ENCODE results near the gene CHN1. TPM values are rescaled to one million over a fixed set of nuclear protein-coding genes. Genes with fewer than 3 reads are reported as not detected.

Gene CHN1
- total RNA-seq, 1 experiment from 2014 or later = not detected

DNA sequence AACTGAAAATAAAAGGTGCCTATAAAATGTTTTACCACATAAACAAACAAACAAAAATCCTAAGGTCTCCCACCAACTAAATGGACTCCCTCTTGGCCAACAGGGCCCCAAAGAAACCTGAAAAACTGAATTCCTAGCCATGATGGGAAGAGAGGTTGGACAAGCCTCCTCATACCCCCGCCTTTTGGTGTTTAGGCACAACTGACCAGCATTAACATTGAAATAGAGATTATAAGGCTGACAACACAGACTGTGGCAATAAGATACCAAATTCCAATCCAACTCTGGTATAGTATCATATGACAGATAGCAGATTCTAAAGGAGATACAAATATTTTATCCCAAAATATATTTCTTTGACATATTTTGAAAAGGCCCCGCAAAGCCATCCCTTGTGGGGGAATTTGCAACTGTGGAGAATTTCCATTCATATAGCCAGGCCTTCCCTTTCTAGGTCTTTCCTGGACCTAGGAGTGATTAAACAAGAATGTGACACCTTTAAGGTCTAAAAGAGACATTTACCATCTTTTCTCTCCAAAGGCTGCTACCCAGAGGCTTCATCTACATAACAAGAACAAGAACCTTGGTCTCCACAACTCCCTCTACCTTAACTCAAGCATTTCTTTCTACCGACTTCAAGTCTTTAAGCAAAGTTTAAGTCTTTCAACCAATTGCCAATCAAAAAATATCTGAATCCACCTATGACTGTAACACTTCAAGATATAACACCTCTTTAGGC lies 80.0 kb downstream of the CHN1 start:
- DNase-seq (ENCODE audit: low spot score) = no peak

- no peak for DNase-seq (ENCODE audit: low spot score)
These were observed 81.0 kb downstream of the CHN1 start for GRCh38 chr2:174924061-174924693.

DNA sequence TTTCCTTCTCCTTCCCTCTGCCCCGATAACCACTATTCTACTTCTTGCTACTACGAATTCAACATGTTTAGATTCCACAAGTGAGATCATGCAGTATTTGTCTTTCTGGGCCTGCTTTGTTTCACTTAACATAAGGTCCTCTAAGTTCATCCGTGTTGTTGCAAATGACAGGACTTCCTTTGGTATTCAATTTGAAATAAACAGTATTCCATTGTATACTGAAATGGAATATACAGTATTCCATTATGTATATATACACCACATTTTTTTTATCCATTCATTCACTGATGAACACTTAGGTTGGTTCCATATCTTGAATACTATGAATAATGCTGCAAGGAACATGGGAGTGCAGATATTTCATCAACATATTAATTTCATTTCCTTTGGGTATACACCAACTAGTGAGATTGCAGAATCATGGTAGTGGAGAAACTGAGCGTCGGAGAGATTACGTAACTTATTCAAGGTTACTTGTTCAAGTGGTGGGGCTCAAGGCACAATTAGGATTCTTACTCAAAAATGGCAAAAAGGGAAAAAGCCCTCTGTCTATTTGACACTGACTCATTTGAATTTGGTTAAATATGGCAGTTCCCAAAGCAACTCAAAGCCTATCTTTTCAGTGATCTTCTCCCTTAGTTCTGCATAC lies 85.1 kb downstream of the CHN1 start:
- DNase-seq (ENCODE audit: low spot score) = no peak

DNA sequence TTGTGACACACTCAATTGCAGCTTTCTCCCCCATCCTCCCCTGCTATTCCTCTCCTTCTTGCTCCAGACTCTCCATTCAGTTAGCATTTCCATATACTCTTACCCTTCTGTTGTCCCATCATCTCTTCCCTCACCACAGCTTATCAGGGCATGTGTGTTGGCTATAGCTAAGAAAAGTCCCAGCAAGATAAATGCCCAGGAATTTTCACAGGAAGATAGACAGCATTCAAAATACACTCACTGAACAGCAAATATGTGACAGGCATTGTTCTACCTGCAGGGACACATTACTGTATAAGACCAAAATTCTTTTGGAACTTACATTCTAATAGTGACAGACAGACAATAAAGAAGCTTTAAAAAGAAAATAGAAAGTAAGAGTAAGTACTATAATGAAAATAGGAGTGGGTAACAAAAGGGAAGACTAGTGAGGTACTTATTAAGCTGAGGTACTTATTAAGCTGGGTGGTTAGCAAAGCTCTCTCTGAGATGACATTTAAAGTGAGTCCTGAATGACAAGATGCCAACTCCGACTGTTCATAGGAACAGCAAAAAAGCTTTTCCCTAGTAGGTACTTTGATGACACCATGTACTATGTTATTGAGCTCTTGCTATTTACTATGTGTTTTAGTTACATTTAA lies 86.2 kb downstream of the CHN1 start:
- no peak for DNase-seq (ENCODE audit: low spot score)

DNA sequence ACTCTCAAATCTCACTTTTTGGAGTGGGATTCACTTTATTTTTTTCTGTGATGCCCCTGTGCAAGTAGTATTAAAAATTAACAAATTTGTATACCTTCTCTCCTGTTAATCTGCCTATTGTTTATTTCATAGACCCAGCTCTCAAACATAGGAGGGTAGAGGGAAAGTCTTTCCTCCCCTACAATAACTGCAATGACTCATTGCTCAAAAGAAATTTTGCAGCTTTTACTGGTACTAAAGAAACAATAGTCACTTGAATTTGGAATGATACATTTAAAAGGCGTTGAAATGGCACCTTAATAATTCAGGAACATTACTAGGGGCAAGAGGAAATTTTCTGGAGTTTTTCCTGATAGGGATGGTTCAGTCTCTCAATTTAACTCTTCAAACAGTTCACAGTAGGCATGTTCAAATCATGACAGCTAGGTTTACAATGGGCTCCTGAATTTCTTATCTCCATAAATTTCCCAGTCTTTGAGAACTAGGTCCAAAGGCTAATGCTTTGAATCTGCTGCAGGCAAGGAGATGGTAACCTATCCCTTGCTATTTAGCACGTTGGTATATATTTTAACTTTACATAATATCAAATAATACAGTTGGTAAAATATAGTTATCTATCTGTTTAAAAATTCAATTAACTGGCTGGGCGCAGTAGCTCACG lies 88.8 kb downstream of the CHN1 start:
- DNase-seq (ENCODE audit: low spot score) = no peak

GRCh38 chr2:174914853-174915760 lies 90.1 kb downstream of the CHN1 start:
- DNase-seq (ENCODE audit: low spot score) = no peak

- no peak for DNase-seq (ENCODE audit: low spot score)
These were observed 96.9 kb downstream of the CHN1 start for GRCh38 chr2:174908284-174908683.

DNA sequence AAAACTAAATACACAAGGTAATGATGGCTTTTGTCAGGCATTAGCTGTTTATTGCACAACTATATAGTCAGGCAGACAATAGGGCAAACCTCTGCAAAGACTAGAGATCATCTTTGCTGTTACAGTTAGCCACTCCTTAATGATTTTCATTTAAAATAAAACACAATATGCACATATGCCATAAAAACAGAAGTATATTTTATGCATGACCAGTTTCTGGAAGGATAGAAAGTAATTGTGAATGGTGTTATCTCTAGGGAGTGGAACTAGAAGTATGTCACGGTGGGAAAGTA lies 102.0 kb downstream of the CHN1 start:
- DNase-seq (ENCODE audit: low spot score) = no peak

GRCh38 chr2:174902506-174903263 lies 102.5 kb downstream of the CHN1 start:
- DNase-seq (ENCODE audit: low spot score) = no peak

DNA sequence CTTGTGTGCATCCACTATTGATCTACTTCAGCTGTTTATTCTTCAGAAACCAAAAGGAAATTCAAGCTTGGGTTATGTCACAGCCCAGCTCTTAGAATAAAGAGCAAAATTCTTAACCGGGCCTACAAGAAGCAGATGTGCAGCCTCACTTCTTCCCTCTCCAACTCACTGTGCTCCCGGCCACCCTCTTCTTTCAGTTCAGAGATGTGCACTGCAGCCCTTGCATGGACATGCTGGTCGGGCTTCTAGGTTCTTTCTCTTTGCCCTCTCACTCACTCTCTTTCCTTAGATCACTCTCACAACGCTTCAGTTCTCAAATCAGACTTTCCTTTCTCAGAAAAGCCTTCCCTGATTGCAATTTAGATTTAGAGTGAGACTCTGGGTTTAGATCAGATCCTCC lies 104.1 kb downstream of the CHN1 start:
- no peak for DNase-seq (ENCODE audit: low spot score)

DNA sequence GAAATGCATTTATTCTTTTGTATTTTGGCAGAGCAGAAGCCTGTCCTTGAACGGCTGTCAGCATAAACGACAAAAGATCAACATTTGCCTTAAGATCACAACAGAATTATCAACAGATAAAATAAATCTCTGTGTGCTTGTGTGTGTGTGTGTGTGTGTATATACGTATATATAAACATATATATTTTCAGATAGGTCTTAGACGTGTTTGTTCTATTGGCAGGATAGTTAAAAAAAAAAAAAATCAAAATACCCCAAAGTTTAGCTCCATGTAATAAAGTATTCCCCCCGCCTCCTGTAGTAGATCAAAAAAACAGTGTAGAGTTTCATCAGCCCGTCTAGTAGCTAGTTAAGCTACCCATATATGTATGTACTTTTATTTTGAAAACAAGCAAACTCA lies 107.9 kb downstream of the CHN1 start:
- DNase-seq (ENCODE audit: low spot score) = no peak

DNA sequence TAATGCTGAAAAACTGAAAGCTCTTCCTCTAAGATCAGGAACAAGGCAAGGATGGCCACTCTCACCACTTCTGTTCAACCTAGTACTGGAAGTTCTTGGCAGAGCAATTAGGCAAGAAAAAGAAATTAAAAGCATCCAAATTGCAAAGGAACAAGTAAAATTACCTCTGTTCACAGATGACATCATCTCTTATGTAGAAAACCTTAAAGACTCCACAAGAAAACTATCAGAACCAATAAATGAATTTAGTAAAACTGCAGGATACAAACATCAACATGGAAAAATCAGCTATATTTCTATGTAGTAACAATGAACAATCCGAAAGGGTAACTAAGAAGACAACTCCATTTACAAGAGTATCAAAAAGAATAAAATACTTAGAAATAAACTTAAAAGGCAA lies 112.2 kb downstream of the CHN1 start:
- no peak for DNase-seq (ENCODE audit: low spot score)

DNA sequence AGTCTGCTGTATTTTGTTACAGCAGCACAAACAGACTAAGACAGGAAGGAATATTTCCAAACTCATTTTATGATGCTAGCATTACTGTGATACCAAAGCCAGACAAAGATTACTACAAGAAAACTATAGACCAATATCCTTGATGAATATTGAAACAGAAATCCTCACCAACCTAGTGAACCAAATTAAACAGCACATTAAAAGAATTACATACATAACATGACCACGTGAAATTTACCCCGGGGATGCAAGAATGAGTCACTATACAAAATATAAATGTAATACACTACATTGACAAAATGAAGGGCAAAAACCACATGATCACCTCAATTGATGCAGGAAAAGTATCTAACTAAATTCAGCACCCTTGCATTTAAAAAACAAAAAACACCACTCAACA lies 112.6 kb downstream of the CHN1 start:
- no peak for DNase-seq (ENCODE audit: low spot score)

- no peak for DNase-seq (ENCODE audit: low spot score)
These were observed 116.4 kb downstream of the CHN1 start for GRCh38 chr2:174888646-174889271.

DNA sequence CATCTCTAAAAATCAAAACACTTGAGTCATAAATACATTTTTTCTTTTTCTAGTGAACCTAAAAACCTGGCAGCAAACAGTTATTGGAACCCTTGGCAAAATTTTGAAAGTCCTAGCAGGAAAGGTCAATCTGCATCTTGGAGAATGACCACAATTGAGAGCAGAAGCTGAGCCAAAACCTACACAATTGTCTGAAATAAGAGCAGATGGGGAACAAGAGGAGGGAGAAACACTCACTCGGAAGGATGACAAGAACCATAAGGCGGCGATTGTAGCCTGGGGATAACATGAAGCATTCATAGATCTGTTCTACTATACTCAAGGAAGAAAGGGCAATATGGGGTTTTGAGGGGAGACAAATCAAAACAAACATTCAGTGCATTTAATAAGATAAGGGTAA lies 117.0 kb downstream of the CHN1 start:
- no peak for DNase-seq (ENCODE audit: low spot score)

DNA sequence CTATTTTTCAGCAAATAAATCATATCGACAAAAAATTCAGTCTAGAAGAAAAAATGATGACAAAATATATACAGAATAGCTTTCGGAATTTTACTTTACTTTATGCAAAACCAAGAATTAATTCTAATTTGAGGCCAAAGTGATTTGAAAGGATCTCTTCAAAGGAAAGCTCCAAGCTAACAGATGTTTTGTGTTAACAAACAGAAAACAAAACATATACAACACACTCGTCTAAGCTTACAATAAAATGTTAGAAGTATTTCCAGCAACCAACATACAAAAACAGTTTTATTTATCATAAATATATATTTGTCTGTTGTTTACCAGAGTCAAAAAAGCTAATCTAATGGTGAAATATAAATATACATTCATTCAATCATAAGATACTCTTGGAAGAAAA lies 122.8 kb downstream of the CHN1 start:
- DNase-seq (ENCODE audit: low spot score) = no peak

DNA sequence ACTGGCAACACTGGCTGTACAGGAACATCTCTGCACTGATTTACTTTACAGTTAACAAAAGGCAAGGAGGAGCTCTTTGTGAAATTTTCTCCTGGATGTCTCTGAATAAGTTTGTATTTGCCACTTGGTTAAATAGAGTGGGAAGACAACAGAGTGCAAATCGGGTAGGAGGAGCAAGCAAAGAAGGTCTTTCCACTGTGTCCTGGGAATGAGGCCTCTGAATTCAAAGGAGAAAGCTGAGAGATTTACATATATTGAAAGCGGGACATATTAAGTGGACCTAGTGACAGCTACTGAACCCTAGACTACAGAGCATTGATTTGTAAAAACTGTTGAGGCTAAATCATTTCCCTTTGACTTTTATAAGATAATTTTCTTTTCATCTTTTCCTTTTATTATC lies 123.5 kb downstream of the CHN1 start:
- DNase-seq (ENCODE audit: low spot score) = no peak

- DNase-seq (ENCODE audit: low spot score) = no peak
These were observed 126.5 kb downstream of the CHN1 start for GRCh38 chr2:174878537-174879147.

DNA sequence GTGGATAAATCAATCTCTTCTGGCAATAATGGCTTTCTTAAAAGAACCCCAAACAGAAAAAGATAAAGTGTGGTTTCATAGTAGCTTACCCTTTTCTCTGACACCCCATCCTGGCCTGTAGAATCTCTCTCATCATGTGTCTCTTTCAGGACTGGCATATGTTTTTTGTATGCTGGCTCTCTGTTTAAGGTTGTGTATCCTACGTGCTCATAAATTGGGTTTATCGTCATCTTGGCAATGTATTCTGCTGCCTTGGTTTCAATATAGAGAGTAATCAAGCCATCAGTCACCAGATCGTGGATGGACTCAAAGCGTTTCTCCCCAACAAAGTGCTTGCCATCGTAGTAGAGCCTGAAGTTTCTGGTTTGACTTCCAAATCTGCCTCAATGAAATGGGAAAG lies 127.4 kb downstream of the CHN1 start:
- no peak for DNase-seq (ENCODE audit: low spot score)

Data from HT-29 (cell line).